ENCODE data around the gene SRSF7.
"Not testable (repeated sequence)": the region's sequence is repeated elsewhere in the genome, so short reads cannot be mapped to it uniquely, and the experiment has no call there.

Gene SRSF7

GRCh38 chr2:38750891-38751595 is at the start of gene SRSF7:
Gene SRSF7 (minus strand): TSS chr2:38751361. CDS start chr2:38751256, 105 bp downstream.
- DNase-seq = peak; percentile 100

- no peak for DNase-seq
Measured at GRCh38 chr2:38797953-38798352, 46.8 kb upstream of the SRSF7 start.

DNA sequence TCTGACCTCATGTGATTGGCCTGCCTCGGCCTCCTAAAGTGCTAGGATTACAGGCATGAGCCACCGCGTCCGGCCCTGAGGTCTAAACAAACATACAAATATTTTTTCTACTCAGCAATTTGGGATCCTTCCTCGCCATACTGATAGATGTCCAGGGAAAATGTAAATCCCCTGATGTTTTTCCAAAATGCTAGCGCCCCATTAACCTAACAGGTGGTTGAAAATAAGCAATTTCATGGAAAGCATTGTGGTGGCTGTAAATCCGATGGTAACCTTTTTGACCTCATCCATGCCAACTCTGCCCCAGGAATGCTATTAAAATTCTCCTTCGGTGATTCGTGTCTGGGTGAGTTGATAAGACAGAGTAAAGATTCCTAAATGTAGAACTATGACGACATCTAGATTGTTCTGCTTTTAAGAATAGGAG is 46.1 kb upstream of the SRSF7 start:
- no peak for DNase-seq

DNA sequence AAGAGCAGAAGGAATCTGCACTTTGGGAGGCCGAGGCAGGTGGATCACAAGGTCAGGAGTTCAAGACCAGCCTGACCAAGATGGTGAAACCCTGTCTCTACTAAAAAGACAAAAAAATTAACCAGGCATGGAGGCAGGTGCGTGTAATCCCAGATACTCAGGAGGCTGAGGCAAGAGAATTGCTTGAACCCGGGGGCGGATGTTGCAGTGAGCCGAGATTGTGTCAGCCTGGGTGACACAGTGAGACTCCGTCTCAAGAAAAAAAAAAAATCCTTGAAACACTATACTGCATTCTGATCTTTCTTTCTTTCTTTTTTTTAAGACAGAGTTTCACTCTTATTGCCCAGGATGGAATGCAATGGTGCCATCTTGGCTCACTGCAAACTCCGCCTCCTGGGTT is 43.9 kb upstream of the SRSF7 start:
- DNase-seq = not testable (repeated sequence)

DNA sequence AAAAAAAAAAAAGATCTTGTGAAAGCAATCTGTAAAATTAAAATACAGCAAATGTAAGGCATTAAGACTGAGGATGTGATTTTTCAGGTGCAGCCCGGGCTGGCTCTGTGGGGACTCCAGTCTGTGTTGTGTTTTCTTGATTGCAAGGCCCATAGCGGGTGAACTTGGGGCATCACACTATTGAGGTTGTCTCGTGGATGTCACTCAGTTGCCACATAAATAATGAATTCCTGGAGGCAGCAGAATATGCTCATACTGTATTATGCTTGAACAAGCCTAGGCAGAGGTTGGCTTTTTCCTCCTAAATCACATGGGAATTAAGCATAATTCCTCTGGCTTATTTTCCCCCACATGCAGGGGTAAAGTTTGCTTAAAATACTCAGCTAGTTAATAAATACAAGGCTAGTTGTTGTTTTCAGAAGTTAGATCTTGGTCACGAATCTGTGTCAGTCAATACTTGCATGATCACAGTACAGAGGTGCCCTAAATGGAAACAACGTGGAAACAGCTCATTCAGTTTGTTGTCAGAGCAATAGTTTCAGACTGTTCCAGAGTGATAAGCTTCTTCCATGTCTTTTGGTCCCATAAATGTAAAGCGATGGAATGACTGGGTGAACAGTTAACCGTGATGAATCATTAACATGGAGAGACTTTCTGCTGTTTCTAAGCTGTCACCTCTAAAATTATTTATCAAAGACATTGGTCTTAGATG is 43.2 kb upstream of the SRSF7 start:
- no peak for DNase-seq

DNA sequence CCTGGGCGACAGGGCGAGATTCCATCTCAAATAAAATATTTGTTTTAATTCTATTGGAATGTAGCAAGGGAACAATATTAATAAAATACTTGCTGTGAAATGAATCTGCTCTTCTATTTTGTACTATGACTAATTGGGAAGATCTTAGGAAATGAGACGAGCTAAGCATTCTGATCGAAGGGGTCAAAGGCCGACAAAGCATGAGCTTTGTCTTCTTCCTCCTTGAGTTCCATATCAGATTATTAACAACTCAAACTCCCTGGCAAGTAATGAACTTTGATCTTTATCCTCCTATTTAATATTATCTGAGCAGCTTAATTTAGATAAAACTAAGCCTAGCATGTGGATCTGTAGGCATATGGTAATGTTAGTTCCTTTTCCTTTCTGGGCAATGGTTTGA is 42.4 kb upstream of the SRSF7 start:
- no peak for DNase-seq

GRCh38 chr2:38792751-38793150 is 41.6 kb upstream of the SRSF7 start:
- no peak for DNase-seq

- not testable (repeated sequence) for DNase-seq
Measured at GRCh38 chr2:38792321-38792720, 41.2 kb upstream of the SRSF7 start.

- DNase-seq = no peak
Measured at GRCh38 chr2:38791744-38792143, 40.6 kb upstream of the SRSF7 start.

- no peak for DNase-seq
Measured at GRCh38 chr2:38789691-38790090, 38.5 kb upstream of the SRSF7 start.

- no peak for DNase-seq
Measured at GRCh38 chr2:38788306-38788705, 37.1 kb upstream of the SRSF7 start.

GRCh38 chr2:38783586-38783985 is 32.4 kb upstream of the SRSF7 start:
- DNase-seq = no peak

- DNase-seq = no peak
Measured at GRCh38 chr2:38778687-38779082, 27.5 kb upstream of the SRSF7 start.

DNA sequence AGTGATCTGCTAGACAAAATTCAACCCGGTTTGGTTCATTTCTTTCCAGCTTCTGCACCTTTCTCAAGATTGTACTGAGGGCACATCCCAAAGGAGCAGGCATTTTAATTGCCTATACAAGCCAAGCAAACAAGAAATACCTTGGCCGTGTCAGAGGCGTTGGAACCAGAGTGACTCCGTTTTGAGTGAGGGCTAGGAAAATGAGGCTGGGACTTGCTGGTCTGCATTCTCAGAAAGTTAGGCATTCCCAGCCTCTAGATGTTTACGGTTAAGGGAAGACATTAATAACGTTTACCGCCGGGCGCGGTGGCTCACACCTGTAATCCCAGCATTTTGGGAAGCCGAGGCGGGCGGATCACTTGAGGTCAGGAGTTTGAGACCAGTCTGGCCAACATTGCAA is 25.4 kb upstream of the SRSF7 start:
- no peak for DNase-seq

DNA sequence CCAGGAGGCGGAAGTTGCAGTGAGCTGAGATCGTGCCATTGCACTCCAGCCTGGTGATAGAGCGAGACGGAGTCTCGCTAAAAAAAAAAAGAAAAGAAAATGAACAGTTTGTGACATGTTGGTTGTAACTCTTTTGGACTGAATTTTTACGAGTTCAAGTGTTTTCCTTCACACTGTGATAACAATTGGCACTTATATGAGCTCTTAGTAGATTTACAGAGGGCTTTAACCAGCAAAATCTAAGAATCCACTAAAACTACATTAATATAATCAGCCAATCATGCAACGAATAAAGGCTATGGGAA is 24.7 kb upstream of the SRSF7 start:
- no peak for DNase-seq

- DNase-seq = no peak
Measured at GRCh38 chr2:38775097-38775920, 24.1 kb upstream of the SRSF7 start.

- DNase-seq = no peak
Measured at GRCh38 chr2:38771632-38772031, 20.5 kb upstream of the SRSF7 start.

- DNase-seq = no peak
Measured at GRCh38 chr2:38765551-38765950, 14.4 kb upstream of the SRSF7 start.

DNA sequence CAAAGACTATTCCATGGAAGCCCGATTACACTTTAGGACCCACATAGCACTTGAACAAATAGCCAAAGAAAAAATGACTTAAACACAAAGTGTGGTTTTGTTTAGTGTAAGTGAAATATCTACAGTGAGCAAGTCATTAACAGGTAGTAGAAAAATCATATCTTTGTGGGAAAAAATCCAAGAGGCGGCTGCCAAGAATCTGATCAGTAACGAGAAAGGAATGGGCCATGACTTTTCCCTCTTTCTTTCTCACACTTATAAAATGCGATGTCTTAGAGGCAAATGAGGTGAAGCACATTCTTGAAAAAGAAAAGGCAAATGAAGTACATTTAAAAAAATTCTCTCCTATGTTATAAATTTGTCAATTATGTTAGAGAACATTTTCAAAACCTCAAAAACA is 14.0 kb upstream of the SRSF7 start:
- no peak for DNase-seq

GRCh38 chr2:38763728-38764127 is 12.6 kb upstream of the SRSF7 start:
- no peak for DNase-seq

GRCh38 chr2:38763228-38763627 is 12.1 kb upstream of the SRSF7 start:
- DNase-seq = no peak

- not testable (repeated sequence) for DNase-seq
Measured at GRCh38 chr2:38755891-38756290, 4.7 kb upstream of the SRSF7 start.

- DNase-seq = no peak
Measured at GRCh38 chr2:38754506-38754905, 3.3 kb upstream of the SRSF7 start.

- no peak for DNase-seq
Measured at GRCh38 chr2:38754049-38754448, 2.9 kb upstream of the SRSF7 start.

All from right forelimb (tissue), 1 donor.